GM18526 (cell line): Measurements from ENCODE around the gene PLA2G4C.

Experiments used
- POLR2A ChIP-seq: IDR thresholded peaks from 3 replicates; pipeline ENCODE4 v1.6.1; 2011; ENCODE audit not compliant: insufficient read length; ENCODE audit errors: extremely low read depth

PLA2G4C gene, protein sequence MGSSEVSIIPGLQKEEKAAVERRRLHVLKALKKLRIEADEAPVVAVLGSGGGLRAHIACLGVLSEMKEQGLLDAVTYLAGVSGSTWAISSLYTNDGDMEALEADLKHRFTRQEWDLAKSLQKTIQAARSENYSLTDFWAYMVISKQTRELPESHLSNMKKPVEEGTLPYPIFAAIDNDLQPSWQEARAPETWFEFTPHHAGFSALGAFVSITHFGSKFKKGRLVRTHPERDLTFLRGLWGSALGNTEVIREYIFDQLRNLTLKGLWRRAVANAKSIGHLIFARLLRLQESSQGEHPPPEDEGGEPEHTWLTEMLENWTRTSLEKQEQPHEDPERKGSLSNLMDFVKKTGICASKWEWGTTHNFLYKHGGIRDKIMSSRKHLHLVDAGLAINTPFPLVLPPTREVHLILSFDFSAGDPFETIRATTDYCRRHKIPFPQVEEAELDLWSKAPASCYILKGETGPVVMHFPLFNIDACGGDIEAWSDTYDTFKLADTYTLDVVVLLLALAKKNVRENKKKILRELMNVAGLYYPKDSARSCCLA

DNA sequence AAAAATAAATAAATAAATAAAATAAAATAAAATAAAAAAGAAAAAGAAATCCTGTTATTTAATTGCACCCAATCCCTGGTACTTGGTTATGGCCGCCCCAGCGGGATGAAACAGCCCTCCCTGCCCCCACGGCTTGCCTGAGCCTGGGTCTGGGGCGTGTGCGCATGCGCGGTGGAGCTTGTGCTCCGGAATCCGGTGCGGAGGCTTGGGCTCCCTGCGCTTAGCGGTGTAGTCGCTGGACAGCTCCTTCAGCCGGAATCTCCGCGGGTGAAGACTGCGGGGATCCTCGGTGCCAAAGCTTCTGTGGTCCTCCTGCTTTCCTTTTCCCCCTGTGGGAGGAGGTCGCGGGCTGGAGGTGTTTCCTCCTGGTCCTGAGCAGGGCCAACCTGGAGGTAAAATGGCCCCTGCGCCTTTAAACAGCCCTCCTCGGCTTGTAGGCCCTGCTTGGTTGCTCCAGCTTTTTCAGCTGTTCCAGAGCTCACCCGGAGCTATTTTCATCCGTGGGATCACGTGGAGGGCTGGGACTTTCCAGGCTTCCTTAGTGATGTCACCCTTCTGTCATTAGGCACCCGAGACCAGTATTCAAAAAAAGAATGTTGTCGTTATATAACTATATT is at the start of gene PLA2G4C:
PLA2G4C (minus strand) TSS at position 468 of the 617 bp plus-strand sequence. CDS start 4,288 bp downstream, outside the sequence.
- TF ChIP-seq POLR2A, result peak; percentile 77

DNA sequence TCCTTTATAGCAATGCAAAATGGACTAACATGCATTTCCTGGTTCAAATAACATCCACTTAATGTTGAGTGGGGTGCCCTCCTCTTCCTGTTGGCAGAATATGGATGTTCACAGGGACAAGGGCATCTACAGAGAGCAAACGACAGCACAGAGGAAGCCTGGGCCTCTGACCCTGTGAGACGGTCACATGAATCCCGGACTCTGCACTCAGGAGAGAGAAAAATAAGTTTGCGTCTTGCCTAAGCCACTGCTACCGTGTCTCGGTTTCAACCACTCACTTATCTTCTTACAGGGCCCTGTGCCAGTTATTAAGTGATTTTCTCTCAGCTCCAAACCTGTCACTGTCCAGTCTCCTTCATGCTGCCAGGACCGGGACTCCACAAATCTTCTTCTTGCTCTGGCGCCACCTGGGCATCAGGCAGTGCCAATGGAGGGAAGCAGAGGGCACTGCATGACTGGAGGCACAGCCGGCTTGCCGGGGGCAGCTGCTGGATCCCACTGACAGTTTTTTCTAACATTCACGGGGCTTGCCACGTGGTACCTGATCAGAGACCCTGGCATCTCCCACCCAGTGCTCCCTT is 47.7 kb upstream of the PLA2G4C start:
- no peak for TF ChIP-seq POLR2A

DNA sequence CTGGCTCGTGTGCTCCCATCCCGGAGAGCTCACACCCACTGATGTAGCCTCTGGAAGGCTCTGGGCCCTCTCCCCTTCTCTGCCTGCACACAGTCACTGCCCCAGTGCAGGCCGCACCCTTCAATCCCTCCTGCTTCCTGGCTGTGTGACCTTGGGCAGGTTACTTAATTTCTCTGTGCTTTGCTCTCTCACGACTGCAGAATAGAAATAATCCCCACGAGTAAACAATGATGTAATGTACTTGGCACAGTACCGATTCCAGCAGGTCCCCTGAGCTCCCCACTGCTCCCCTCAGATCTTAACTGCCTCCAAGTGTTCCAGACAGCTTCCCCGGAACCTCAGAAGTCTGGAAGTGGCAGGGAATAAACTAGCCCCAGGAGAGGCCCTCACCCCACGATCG is 43.4 kb upstream of the PLA2G4C start:
- no peak for TF ChIP-seq POLR2A

DNA sequence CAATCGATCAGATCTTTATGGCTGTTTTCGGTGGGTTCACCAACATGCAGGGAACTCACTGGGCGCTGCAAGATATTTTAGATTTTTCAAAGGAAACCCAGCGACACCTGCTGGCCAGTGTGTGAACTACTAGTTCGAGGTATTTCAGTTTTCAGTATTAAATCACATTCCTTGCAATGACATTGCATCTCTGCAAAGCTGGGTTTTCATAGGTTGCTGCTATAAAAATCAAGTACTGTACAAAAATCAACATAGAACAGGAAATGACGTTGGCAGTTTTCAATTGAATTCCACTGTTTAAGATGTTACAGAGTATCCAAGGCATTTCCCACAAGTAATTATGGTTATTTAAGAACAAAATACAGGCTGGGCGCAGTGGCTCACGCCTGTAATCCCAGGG is 41.9 kb upstream of the PLA2G4C start:
- no peak for TF ChIP-seq POLR2A

DNA sequence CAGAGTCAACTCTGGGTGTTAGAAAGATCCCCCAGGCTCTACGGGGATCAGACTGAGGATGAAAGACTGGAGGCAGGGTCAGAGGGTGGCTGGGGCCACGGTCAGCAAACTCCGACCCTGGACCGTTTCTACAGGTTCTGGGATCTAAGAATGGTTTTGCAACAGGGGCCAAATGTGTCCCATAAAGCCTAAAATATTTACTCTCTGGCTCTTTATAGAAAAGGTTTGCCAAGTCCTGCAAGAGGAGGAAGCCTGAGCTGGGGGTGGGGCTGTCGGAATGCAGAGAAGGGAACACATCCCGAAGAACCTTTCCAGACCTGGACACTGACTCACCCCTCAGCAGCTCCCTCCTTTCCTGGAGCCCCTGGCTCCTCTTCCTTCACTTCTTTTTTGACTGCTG is 38.8 kb upstream of the PLA2G4C start:
- TF ChIP-seq POLR2A, result no peak

DNA sequence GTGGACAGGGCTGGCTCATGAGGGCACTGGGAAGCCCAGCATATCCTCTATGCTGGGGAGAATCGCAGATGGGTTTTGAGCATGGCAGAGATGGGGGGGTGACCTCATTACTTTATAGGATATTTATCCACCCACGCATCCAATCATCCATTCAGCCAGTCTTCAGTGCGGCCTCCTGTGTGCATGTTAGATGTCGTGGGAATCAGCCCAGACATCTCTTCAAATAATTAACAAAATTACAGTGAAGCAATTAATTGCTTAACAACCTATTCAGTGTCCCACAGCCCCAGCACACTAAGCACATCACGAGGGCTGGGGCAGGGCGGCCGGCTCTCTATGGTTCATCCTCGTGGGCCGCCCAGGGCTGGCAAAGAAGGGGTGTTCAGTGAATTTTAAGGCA is 38.0 kb upstream of the PLA2G4C start:
- no peak for TF ChIP-seq POLR2A

DNA sequence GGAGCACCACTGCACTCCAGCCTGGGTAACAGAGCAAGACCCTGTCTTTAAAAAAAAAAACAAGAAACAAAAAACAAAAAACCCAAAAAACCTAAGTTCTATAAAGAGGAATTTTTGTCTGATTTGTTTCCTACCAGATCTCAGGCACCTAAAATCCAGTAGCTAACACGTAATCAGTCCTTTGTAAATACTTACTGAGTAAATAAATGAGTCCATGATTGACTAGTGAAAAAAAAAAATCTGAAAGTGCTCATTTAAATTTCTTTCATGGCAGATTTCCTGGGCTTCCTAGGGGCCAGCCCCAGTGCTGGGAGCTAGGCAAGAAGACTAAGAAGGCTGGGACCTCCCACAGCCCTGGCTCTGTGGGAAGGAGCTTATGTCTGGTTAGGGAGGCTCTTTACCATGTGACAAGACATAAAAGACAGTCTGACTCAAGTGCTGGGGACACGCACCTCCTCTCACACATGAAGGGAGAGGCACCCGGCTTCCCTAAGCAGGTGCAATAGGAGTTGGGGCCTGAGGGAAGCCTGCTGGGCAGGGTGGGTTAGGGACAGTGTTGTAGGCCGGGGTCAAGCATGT is 37.1 kb upstream of the PLA2G4C start:
- no peak for TF ChIP-seq POLR2A

DNA sequence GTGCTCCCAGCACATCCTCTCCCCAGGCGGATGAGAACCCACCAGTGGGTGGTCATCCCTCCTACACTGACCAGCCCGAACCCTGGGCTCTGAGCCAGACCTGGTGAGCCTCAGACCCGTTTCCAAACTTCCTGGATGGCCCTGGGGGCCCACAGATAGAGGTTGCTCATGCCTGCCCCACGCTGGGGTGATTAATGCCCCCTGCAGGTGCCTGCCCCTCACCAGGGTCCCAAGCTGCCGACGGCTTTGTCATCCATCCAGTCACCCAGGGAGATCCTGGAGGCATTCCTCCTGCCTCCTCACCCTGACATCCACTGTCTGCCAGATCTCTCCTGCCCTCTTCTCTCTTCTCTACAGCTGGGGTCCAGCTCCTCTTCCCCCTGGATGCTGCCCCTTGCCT is 28.4 kb upstream of the PLA2G4C start:
- TF ChIP-seq POLR2A, result no peak

DNA sequence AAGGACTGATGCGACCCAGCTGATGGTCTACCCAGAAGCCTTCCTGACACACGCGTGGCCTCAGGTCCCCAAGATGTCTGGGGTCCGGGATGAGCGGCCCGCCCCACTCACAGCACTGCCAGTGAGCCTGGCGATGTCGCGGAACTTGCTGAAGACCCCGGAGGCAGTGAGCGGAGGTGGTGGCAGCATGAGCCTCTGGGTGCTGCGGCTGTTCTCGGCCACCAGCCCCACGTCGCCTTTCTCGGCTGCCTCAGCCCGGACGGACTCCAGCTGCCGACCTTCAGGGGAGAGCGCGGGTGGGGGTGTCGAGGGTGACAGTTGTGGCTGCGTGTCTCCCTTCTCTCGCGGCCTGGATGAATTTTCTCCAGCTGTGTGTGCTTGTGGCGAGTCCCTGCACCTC is 26.8 kb upstream of the PLA2G4C start:
- no peak for TF ChIP-seq POLR2A

DNA sequence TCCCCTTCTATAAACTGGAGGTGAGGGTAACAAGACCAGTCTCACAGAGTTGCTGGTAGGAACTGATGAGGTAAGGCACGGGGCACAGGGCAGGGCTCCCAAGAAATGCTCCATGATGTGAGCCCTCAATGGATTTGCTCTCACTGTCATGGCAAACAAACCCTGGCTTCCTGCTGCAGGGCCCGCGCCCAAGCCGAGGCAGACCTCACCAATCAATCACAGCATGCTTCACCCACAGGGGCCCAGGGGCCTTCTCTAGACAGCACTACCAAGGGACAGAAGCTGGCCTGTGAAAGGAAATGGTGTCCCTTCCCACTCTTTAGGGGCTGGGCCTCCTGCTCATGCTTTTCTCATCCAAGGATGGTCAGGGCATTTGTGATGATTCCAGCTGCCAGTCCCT is 25.9 kb upstream of the PLA2G4C start:
- no peak for TF ChIP-seq POLR2A

DNA sequence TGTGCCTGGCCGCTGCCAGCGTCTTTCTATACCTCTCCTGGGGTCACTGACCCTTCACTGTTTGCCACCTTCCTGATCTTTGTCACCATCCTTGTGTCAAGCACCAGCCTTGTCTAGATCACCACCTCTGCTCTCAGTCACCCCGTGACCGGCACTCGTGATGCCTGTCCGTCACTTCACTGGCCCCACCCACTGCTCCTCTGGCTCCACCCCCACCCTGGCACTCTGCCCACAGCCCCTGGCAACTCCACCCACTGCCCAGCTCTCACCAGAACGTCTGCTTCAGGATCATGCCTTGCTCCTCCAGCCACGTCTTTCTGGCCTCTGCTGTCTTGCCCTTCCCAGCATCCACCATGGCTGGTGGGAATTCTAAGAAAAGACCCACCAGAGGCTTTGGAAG is 24.8 kb upstream of the PLA2G4C start:
- no peak for TF ChIP-seq POLR2A

DNA sequence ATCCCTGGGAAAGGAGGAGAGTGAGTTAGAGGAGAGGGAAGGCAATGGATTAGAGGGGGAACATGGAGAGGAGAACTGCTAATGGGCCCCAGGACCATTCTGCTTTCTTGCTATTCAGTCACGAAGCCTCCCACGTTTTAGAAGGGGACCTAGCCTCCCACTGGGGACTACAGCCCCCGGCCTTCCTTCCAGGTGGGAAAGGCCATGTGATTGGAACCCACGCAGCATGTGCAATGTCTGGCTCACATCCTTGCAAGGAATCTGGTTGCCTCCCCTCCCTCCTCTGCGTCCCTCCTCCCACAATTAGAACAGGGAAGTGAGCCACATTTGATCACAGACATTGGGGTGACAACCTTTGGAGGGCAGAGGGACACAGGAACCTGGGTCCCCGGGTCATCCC is 22.5 kb upstream of the PLA2G4C start:
- no peak for TF ChIP-seq POLR2A

DNA sequence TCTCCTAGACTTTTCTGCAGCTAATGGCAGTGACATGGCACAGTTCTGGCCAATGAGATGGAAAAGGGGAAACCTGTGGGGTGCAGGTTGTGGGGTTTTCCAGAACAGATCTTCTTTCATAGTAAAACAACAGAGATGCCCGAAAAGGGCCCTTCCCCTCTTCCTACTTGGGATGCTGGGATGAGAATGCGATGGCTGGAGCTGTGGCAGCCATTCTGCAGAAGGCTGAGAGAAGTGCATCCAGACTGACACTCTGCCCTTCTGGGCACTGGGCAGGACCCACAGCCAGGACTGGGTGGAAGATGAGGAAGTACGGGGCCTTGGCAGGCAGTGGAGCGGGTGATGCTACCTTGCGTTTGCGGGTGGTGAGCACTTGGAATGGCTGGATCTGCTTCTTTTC is 16.9 kb upstream of the PLA2G4C start:
- TF ChIP-seq POLR2A, result no peak

DNA sequence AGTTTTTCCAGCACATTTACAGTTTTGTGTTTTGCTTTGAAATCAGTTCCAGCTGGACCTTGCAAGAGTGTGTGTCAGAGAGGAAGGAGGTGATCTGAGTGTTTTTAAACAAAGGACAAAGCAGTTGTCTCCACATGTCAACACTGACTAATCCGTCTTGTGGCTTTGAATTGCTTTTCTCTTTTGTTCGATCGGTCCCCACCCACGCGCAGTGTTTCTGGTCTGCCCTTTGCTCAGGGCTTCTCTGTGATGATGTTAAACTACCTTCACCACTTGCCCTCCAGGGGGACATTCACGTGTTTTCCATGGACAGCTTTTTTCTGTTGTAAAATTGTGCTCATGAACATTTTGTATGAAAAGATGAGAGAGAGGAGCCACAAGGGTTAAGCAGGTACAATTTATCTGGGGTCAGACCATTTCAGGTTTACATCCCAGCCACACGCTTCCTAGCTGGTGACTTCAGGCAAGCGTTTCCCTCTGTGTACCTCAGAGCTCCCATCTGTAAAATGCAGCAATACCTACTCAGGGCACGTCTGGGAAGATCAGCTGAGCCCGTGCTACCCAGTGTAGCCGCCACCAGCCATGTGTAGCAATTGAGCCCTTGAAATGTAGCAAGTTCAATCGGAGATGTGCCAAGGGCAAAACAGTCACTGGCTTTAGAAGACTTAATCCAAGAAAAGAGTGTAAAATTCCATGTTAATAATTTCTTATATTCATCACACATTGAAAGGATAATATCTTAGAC is 13.5 kb upstream of the PLA2G4C start:
- no peak for TF ChIP-seq POLR2A

DNA sequence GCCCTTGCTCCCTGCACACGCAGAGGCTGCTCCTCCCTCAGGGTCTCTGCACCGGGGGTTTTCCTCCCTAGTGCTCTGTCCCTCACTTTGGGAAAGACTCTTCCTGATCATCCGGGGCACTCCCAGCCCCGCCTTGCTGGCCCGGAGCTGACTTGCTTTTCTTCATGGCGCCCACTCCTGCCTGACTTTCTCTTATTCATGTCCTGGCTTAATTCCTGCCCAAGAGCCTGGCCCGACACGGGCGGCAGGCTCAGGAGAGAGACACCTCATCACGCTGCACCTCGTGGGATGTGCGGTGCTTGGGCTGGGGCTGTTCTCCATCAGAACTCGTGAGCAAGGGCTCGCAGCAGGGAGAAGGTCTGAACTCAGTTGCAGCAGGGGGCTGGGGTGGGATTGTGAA is 11.8 kb upstream of the PLA2G4C start:
- TF ChIP-seq POLR2A, result no peak

DNA sequence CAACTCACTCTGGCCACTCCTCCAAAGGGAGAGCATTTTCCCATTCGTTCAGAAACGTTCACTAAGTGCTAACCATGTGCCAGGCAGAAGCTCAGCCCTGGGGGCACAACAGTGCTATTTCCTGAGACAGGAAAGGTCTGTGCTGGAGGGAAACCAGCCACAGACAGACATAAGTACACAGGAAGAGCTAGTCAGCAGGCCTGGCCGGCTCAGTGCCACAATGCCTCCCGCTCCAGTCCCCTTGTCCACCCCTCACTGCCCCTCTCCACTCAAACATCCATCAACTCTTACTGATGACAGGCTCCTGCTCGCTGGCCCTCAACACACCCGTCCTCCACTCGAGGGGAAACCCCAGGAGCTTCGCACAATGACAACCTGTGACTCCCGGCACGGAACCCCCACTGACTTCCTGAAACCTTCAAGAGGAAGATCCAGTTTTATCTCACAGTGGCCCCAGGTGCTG is 11.3 kb upstream of the PLA2G4C start:
- no peak for TF ChIP-seq POLR2A

DNA sequence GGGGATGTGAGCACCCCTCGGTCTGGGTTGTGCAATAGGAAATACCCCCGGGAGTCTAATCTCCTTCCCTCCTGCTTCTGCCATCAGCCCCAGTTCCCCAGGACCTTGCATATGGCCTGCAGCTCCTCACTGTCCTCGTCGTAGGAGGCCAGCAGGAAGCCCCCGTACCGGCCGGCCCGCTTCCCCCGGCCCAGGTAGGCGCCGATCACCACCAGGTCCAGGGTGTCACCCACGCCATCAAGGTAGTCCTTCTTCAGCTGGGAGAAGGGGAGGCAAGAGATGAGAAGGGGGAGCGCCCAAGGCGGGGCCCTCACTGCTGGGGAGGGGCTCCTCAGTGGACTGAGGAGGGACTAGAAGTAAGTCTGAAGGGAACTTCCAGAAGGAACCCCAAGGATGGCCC is 10.4 kb upstream of the PLA2G4C start:
- no peak for TF ChIP-seq POLR2A
